Measurements from ENCODE around the gene BTD.

Gene BTD

DNA sequence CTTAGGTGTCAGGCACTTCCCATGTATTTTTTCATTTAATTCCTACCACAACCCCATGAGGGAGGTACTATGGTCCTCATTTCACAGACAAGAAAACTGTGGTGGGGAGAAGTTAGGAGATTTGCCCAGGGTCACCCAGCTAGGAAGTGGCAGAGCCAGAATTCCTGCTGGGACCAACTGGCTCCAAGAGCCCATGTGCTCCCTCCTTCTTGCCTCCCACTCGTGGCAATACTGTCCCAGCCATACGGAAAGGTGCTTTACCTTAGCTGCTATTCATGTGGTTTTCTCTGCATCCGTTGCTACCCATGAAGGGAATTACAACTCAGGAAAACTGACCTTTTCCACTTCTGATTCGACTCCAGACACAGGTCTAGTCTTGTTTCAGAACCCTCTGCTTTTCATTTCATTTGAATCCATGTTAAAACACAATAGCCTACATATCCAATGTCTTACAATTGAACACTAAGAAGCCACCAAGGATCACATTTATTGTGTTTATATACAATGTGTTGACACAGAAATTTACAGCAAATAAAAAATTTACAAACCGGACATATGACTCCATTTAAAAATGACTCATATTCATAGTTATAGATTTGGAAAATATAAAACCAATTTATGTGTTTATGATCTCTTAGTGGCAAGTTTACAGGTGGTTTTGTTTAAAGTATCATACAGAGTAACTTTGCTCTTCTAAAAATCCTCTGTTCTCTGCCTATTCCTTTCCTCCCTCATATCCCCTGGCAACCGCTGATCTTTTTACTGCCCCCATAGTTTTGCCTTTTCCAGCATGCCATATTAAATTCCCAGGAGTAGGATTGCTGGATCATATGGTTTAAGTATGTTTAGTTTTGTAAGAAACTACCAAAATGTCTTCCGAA, 58.8 kb downstream of the BTD start:
- no peak overlapping the region for H3K4me3 ChIP-seq (ENCODE audit: low read depth, low read length)
- no peak for DNase-seq (ENCODE audit: low read depth)
- TF ChIP-seq, protein P1, sequence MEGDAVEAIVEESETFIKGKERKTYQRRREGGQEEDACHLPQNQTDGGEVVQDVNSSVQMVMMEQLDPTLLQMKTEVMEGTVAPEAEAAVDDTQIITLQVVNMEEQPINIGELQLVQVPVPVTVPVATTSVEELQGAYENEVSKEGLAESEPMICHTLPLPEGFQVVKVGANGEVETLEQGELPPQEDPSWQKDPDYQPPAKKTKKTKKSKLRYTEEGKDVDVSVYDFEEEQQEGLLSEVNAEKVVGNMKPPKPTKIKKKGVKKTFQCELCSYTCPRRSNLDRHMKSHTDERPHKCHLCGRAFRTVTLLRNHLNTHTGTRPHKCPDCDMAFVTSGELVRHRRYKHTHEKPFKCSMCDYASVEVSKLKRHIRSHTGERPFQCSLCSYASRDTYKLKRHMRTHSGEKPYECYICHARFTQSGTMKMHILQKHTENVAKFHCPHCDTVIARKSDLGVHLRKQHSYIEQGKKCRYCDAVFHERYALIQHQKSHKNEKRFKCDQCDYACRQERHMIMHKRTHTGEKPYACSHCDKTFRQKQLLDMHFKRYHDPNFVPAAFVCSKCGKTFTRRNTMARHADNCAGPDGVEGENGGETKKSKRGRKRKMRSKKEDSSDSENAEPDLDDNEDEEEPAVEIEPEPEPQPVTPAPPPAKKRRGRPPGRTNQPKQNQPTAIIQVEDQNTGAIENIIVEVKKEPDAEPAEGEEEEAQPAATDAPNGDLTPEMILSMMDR (conservative IDR thresholded peaks at IDR 0.05; ENCODE audit: low read depth, low read length), result no peak

DNA sequence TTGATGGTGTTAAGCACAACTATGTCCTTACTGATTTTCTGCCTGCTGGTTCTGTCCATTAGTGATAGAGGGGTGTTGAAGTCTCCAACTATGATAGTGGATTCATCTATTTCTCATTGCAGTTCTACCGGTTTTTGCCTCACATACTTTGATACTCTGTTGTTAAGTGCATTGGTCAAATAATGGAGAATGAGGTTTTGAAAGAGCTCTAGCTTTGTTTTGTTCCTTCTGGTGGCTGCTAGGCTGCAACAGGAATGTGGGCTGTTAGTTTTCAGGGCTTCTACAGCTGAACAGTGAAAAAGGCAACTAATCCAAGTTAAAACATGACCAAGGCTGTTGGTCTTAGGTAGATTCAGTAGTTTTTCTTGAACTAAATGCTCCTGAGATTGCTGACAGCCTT, 62.6 kb downstream of the BTD start:
- no peak overlapping the region for H3K4me3 ChIP-seq (ENCODE audit: low read depth, low read length)
- TF ChIP-seq, protein P1 (conservative IDR thresholded peaks at IDR 0.05; ENCODE audit: low read depth, low read length), result no peak
- no peak for DNase-seq (ENCODE audit: low read depth)

DNA sequence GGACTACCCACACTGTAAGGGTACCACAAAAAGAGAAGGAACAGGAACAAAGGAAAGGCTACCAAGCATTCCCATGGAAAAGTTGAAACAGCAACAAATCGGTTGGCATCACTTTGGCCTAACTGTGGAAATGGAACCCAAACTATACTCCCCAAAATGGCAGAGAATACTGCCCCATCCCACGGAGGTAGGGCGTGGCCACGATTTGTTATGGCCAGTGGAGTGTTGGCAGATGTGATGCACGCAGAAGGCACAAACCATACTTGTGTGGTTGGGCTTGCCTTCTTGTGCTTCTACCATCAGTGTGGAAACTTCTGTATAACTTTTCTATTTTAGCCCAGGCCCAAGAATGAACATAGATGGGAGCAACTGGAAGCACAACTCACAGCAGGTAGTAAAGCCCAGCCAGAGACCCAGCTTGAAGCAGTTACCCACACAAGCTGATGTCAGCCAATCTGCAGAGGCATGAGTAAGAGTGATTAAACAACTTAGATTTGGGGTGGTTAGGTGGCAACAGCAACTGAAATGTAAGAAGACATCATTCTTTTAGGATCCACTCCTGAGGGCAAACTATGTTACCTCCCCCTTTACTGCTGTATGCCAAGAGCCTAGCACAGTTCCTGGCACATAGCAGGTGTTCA, 64.1 kb downstream of the BTD start:
- peak; percentile 55 for DNase-seq (ENCODE audit: low read depth)
- TF ChIP-seq, protein P1 (conservative IDR thresholded peaks at IDR 0.05; ENCODE audit: low read depth, low read length), result no peak
- no peak overlapping the region for H3K4me3 ChIP-seq (ENCODE audit: low read depth, low read length)

DNA sequence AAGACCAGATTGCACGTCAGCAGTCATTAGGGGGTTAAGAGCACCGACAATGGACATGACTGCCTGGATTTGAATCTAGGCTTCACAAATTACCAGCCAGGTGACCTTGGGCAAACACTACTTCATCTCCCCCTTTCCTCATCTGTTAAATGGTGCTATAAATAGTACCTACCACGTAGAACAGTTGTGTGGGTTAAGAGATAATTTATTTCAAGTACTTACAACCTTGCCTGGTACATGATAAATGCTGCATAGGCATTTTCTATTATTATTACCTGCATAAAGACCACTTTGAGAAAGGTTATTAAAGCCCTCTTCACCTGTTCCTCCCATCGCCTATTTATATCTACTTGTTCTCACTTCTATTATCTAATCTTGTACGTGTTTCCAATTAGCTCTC, 64.7 kb downstream of the BTD start:
- TF ChIP-seq, protein P1 (conservative IDR thresholded peaks at IDR 0.05; ENCODE audit: low read depth, low read length), result no peak
- H3K4me3 ChIP-seq (ENCODE audit: low read depth, low read length), result no peak overlapping the region
- no peak for DNase-seq (ENCODE audit: low read depth)

DNA sequence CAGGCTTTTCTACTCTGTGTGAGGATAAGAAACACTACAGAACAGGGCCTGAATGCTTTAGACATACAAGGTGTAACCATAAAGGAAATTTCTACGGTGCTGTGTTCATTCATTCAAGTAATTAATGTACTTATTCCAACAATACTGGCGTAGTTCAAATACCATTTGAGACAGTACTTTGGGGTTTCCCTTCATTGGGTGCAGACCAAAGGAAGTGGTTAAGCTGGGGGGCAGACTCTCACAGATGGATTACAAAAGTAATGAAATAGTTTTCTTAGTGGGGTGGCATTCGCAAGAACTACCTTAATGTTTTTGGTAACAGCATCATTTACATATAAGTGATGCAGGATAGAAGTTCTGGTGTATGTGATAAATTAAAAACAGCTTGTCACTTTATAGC, 65.9 kb downstream of the BTD start:
- TF ChIP-seq, protein P1 (conservative IDR thresholded peaks at IDR 0.05; ENCODE audit: low read depth, low read length), result no peak
- DNase-seq (ENCODE audit: low read depth), result no peak
- H3K4me3 ChIP-seq (ENCODE audit: low read depth, low read length), result no peak overlapping the region

DNA sequence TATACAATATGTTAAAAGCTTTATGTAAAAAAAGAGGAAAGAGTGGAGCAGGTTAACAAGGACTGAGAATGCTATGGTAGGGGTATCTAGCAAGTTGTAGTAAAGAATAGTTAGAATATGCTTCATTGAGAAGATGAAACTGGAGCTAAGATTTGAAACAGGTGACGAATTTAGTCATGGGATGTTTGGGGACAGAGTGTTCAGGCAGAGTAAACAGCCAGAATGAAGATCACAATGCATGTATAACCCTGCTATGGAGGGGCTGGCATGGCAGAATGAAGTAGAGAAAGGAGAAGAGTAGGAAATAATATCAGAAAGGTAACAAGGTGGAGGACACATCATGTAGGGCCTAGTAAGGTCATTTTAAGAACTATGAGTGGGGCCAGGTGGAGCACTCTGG, 72.0 kb downstream of the BTD start:
- TF ChIP-seq, protein P1 (conservative IDR thresholded peaks at IDR 0.05; ENCODE audit: low read depth, low read length), result no peak
- no peak for DNase-seq (ENCODE audit: low read depth)
- H3K4me3 ChIP-seq (ENCODE audit: low read depth, low read length), result no peak overlapping the region

All from choroid plexus epithelial cell (primary cell).